Panc1 (cell line): Measurements from ENCODE around the gene BICDL2.
"Not testable (repeated sequence)": the region's sequence is repeated elsewhere in the genome, so short reads cannot be mapped to it uniquely, and the experiment has no call there.

ENCODE experiments used
- POLR2AphosphoS5 ChIP-seq: IDR thresholded peaks from 2 replicates; pipeline ENCODE4 v1.6.1; 2012; ENCODE audit warnings: mild to moderate bottlenecking, low read depth, low read length, moderate library complexity
- TF ChIP-seq, protein P1 (sequence below): fragments of 450-650 bp; IDR thresholded peaks from 2 replicates; pipeline ENCODE4 v1.5.1; 2017; ENCODE audit warnings: mild to moderate bottlenecking
- TF ChIP-seq, protein P2 (sequence below), 2 experiments: IDR thresholded peaks; 2 replicates each; pipeline ENCODE4 v1.6.1; 2011 to 2012; ENCODE audit warnings: low read depth in 2 of 2, control low read depth in 1 of 2, low read length in 1 of 2, mild to moderate bottlenecking in 1 of 2, moderate library complexity in 1 of 2; ENCODE audit not compliant: insufficient read depth in 1 of 2

DNA sequence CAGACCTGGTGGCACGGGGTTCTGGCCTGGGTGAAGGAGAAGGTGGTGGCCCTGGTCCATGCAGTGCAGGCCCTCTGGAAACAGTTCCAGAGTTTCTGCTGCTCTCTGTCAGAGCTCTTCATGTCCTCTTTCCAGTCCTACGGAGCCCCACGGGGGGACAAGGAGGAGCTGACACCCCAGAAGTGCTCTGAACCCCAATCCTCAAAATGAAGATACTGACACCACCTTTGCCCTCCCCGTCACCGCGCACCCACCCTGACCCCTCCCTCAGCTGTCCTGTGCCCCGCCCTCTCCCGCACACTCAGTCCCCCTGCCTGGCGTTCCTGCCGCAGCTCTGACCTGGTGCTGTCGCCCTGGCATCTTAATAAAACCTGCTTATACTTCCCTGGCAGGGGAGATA lies 32.4 kb upstream of the BICDL2 start:
- TF ChIP-seq, protein P1, sequence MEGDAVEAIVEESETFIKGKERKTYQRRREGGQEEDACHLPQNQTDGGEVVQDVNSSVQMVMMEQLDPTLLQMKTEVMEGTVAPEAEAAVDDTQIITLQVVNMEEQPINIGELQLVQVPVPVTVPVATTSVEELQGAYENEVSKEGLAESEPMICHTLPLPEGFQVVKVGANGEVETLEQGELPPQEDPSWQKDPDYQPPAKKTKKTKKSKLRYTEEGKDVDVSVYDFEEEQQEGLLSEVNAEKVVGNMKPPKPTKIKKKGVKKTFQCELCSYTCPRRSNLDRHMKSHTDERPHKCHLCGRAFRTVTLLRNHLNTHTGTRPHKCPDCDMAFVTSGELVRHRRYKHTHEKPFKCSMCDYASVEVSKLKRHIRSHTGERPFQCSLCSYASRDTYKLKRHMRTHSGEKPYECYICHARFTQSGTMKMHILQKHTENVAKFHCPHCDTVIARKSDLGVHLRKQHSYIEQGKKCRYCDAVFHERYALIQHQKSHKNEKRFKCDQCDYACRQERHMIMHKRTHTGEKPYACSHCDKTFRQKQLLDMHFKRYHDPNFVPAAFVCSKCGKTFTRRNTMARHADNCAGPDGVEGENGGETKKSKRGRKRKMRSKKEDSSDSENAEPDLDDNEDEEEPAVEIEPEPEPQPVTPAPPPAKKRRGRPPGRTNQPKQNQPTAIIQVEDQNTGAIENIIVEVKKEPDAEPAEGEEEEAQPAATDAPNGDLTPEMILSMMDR = not testable (repeated sequence)
- TF ChIP-seq, protein P2, sequence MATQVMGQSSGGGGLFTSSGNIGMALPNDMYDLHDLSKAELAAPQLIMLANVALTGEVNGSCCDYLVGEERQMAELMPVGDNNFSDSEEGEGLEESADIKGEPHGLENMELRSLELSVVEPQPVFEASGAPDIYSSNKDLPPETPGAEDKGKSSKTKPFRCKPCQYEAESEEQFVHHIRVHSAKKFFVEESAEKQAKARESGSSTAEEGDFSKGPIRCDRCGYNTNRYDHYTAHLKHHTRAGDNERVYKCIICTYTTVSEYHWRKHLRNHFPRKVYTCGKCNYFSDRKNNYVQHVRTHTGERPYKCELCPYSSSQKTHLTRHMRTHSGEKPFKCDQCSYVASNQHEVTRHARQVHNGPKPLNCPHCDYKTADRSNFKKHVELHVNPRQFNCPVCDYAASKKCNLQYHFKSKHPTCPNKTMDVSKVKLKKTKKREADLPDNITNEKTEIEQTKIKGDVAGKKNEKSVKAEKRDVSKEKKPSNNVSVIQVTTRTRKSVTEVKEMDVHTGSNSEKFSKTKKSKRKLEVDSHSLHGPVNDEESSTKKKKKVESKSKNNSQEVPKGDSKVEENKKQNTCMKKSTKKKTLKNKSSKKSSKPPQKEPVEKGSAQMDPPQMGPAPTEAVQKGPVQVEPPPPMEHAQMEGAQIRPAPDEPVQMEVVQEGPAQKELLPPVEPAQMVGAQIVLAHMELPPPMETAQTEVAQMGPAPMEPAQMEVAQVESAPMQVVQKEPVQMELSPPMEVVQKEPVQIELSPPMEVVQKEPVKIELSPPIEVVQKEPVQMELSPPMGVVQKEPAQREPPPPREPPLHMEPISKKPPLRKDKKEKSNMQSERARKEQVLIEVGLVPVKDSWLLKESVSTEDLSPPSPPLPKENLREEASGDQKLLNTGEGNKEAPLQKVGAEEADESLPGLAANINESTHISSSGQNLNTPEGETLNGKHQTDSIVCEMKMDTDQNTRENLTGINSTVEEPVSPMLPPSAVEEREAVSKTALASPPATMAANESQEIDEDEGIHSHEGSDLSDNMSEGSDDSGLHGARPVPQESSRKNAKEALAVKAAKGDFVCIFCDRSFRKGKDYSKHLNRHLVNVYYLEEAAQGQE (IDR thresholded peaks at IDR 0.05; ENCODE audit: insufficient read depth in 1 of 2, low read depth in 2 of 2, low read length in 1 of 2) = not testable (repeated sequence)
- not testable (repeated sequence) for TF ChIP-seq POLR2AphosphoS5
